ENCODE measurements around the gene TRIM72. TPM values are rescaled to one million over a fixed set of nuclear protein-coding genes. Genes with fewer than 3 reads are reported as not detected.
A peak's percentile ranks its signal among the peaks of the same experiment; 100 is the strongest.

The TRIM72 gene
- total RNA-seq, 1 donor from 2014 or later = 0.07 TPM

- Mint-ChIP-seq H3K4me1 (no peaks in the 10 kb centered on the region), H3K27ac (no peak overlapping the region), H3K4me3 (no peak overlapping the region), H3K9me3 (no peaks in the 10 kb centered on the region), H3K36me3 (peaks cover 19% of the 10 kb centered on the region), H3K27me3 (ENCODE audit: insufficient read depth, low read depth) (peaks cover 33% of the 10 kb centered on the region)
- Histone ChIP-seq H2AFZ (replicated peaks) (peak overlapping the region; percentile 71), H3K27me3 (peaks cover 58% of the 10 kb centered on the region), H3K4me1 (no peaks in the 10 kb centered on the region), H3K9ac (no peak overlapping the region), H3K79me2 (ENCODE audit: low read depth) (no peaks in the 10 kb centered on the region), H3K9me3 (ENCODE audit: low read depth) (no peaks in the 10 kb centered on the region), H4K20me1 (ENCODE audit: low read depth) (peaks cover 65% of the 10 kb centered on the region), H3K27ac (no peak overlapping the region), H3K36me3 (no peaks in the 10 kb centered on the region), H3F3A (ENCODE audit: low read depth) (peaks cover 47% of the 10 kb centered on the region), H3K4me3 (peak overlapping the region; percentile 53), H3K4me2 (peak overlapping the region; percentile 96)
- DNase-seq (ENCODE audit: low spot score) = peak; percentile 20
- TF ChIP-seq EZH2 (IDR thresholded peaks at IDR 0.05) (no peak), EZH2phosphoT487 (IDR thresholded peaks at IDR 0.05) (no peak), CTCF (IDR thresholded peaks at IDR 0.05) (no peak)
Observed at GRCh38 chr16:31201582-31202413, 12.1 kb upstream of the TRIM72 start.

- peak; percentile 49 for DNase-seq (ENCODE audit: low spot score)
- H3K36me3 ChIP-seq = no peaks in the 10 kb centered on the region
- H3K4me3 Mint-ChIP-seq = no peak within 1 kb of the TSS
- H3K9me3 Mint-ChIP-seq = no peaks in the 10 kb centered on the region
- H4K20me1 ChIP-seq (ENCODE audit: low read depth) = peaks cover 58% of the 10 kb centered on the region
- H3K27me3 Mint-ChIP-seq (ENCODE audit: insufficient read depth, low read depth) = peaks cover 33% of the 10 kb centered on the region
- peaks cover 39% of the 10 kb centered on the region for H3F3A ChIP-seq (ENCODE audit: low read depth)
- H3K9ac ChIP-seq = no peak within 1 kb of the TSS
- H2AFZ ChIP-seq (replicated peaks) = peak within 1 kb of the TSS; percentile 71
- H3K79me2 ChIP-seq (ENCODE audit: low read depth) = no peaks in the 10 kb centered on the region
- peak within 1 kb of the TSS; percentile 53 for H3K4me3 ChIP-seq
- no peak within 1 kb of the TSS for H3K27ac Mint-ChIP-seq
- TF ChIP-seq EZH2phosphoT487 (IDR thresholded peaks at IDR 0.05) (peak; percentile 89), EZH2 (IDR thresholded peaks at IDR 0.05) (peak; percentile 92), CTCF (IDR thresholded peaks at IDR 0.05) (no peak)
- H3K4me1 Mint-ChIP-seq = no peaks in the 10 kb centered on the region
- peaks cover 17% of the 10 kb centered on the region for H3K36me3 Mint-ChIP-seq
- peaks cover 66% of the 10 kb centered on the region for H3K27me3 ChIP-seq
- H3K4me2 ChIP-seq = peak within 1 kb of the TSS; percentile 96
- H3K27ac ChIP-seq = no peak within 1 kb of the TSS
- no peaks in the 10 kb centered on the region for H3K4me1 ChIP-seq
- no peaks in the 10 kb centered on the region for H3K9me3 ChIP-seq (ENCODE audit: low read depth)
Observed at GRCh38 chr16:31202414-31203375, 11.2 kb upstream of the TRIM72 start, which contains the start of gene PYCARD. TSS of gene PYCARD (minus strand) at chr16:31202760. CDS start at chr16:31202690, 70 bp downstream.

GRCh38 chr16:31204871-31205666 lies 8.8 kb upstream of the TRIM72 start:
- DNase-seq (ENCODE audit: low spot score) = no peak
- no peak overlapping the region for H3K27ac ChIP-seq
- H3K79me2 ChIP-seq (ENCODE audit: low read depth) = no peaks in the 10 kb centered on the region
- H3K27ac Mint-ChIP-seq = no peak overlapping the region
- peaks cover 35% of the 10 kb centered on the region for H4K20me1 ChIP-seq (ENCODE audit: low read depth)
- H2AFZ ChIP-seq (replicated peaks) = no peak overlapping the region
- TF ChIP-seq EZH2 (IDR thresholded peaks at IDR 0.05) (no peak), CTCF (IDR thresholded peaks at IDR 0.05) (no peak), EZH2phosphoT487 (IDR thresholded peaks at IDR 0.05) (no peak)
- H3K4me1 Mint-ChIP-seq = no peaks in the 10 kb centered on the region
- peaks cover 66% of the 10 kb centered on the region for H3K27me3 ChIP-seq
- H3K9me3 Mint-ChIP-seq = no peaks in the 10 kb centered on the region
- H3F3A ChIP-seq (ENCODE audit: low read depth) = peaks cover 16% of the 10 kb centered on the region
- H3K27me3 Mint-ChIP-seq (ENCODE audit: insufficient read depth, low read depth) = peaks cover 31% of the 10 kb centered on the region
- no peak overlapping the region for H3K4me3 ChIP-seq
- H3K9ac ChIP-seq = no peak overlapping the region
- H3K4me3 Mint-ChIP-seq = no peak overlapping the region
- no peaks in the 10 kb centered on the region for H3K4me1 ChIP-seq
- H3K36me3 Mint-ChIP-seq = peaks cover 4% of the 10 kb centered on the region
- H3K36me3 ChIP-seq = no peaks in the 10 kb centered on the region
- no peaks in the 10 kb centered on the region for H3K9me3 ChIP-seq (ENCODE audit: low read depth)
- H3K4me2 ChIP-seq = no peak overlapping the region
